Caco-2 (cell line): ENCODE measurements around the gene DCUN1D5. TPM values are rescaled to one million over a fixed set of nuclear protein-coding genes. Genes with fewer than 3 reads are reported as not detected.

Experiments used
- BruUV-seq: library from RNA; stranded (reverse); fragments of 400-500 nt; replicated peaks from 2 replicates; lab custom pipeline; 2021; lab: Mats Ljungman, UMichigan
- CTCF ChIA-PET: fragments of 300-600 bp; sonication (Branson Sonifier 250); formaldehyde crosslinking; loops from one replicate; lab custom pipeline; 2022; ENCODE audit warnings: antibody characterized with exemption; lab: Charles Lee
- POLR2A ChIA-PET: fragments of 300-600 bp; sonication (Branson Sonifier 250); formaldehyde crosslinking; loops from one replicate; lab custom pipeline; 2022; ENCODE audit warnings: antibody characterized with exemption; lab: Charles Lee
- DNase-seq, 2 experiments: peaks; one replicate each; pipeline versions ENCODE4 v3.0.0 to v3.0.0-alpha.2; 2020 to 2022
- H3K27me3 ChIP-seq: replicated peaks from 2 replicates; pipeline ENCODE4 v1.6.0; 2011; ENCODE audit warnings: low read length; ENCODE audit not compliant: control insufficient read depth, insufficient read depth
- H3K36me3 ChIP-seq: 2 replicates; pipeline ENCODE4 v1.5.1; 2011; ENCODE audit warnings: low read length; ENCODE audit not compliant: control insufficient read depth, insufficient read depth
- H3K4me1 ChIP-seq: fragments of 250-450 bp; sonication (Bioruptor Pico); 2 replicates; pipeline ENCODE4 v1.5.1; 2020; ENCODE audit warnings: mild to moderate bottlenecking
- H3K4me3 ChIP-seq: 2 replicates; pipeline ENCODE4 v1.5.1; 2011; ENCODE audit warnings: low read depth, mild to moderate bottlenecking, control low read depth, low read length
- H3K9me3 ChIP-seq: fragments of 250-450 bp; sonication (Bioruptor Pico); 2 replicates; pipeline ENCODE4 v1.5.1; 2020; ENCODE audit warnings: mild to moderate bottlenecking, moderate library complexity
- H3K27ac Mint-ChIP-seq: one replicate; pipeline ENCODE4 v1.8.0; 2022; ENCODE audit warnings: mixed read lengths; ENCODE audit not compliant: unreplicated experiment
- H3K27me3 Mint-ChIP-seq: one replicate; pipeline ENCODE4 v1.8.0; 2022; ENCODE audit warnings: mixed read lengths; ENCODE audit not compliant: insufficient read depth, unreplicated experiment
- H3K36me3 Mint-ChIP-seq: one replicate; pipeline ENCODE4 v1.8.0; 2022; ENCODE audit warnings: mild to moderate bottlenecking, mixed read lengths; ENCODE audit not compliant: insufficient read depth, unreplicated experiment
- H3K4me1 Mint-ChIP-seq: one replicate; pipeline ENCODE4 v1.8.0; 2022; ENCODE audit warnings: low read depth, mixed read lengths; ENCODE audit not compliant: unreplicated experiment
- H3K4me3 Mint-ChIP-seq: one replicate; pipeline ENCODE4 v1.8.0; 2022; ENCODE audit warnings: mild to moderate bottlenecking, moderate library complexity, mixed read lengths; ENCODE audit not compliant: unreplicated experiment
- H3K9me3 Mint-ChIP-seq: one replicate; pipeline ENCODE4 v1.8.0; 2022; ENCODE audit warnings: mixed read lengths; ENCODE audit not compliant: unreplicated experiment
- intact Hi-C: fragments of 100-400 bp; cut with micrococcal nuclease; formaldehyde crosslinking; loops from one replicate; pipeline ENCODE4 v1.10.0; 2022; ENCODE audit not compliant: unreplicated experiment
- total RNA-seq: library from RNA; stranded (reverse); gene quantifications from 2 replicates; pipeline ENCODE4 v1.2.3, GENCODE V29; 2022
- TF ChIP-seq, protein P1 (sequence below), 2 experiments: fragments of 200-600 bp in 1 of 2; IDR thresholded peaks; 1 replicate in 1 of 2; 2 replicates in 1 of 2; pipeline versions ENCODE4 v1.5.1 to v1.8.0; 2011 to 2022; ENCODE audit warnings: antibody characterized with exemption in 1 of 2, control low read depth in 1 of 2, inconsistent platforms in 1 of 2, low read depth in 1 of 2, low read length in 1 of 2, mild to moderate bottlenecking in 1 of 2, moderate library complexity in 1 of 2; ENCODE audit not compliant: insufficient read depth in 1 of 2, severe bottlenecking in 1 of 2, unreplicated experiment in 1 of 2

The DCUN1D5 gene
- total RNA-seq, 1 experiment from 2014 or later, result 95.1 TPM

DNA sequence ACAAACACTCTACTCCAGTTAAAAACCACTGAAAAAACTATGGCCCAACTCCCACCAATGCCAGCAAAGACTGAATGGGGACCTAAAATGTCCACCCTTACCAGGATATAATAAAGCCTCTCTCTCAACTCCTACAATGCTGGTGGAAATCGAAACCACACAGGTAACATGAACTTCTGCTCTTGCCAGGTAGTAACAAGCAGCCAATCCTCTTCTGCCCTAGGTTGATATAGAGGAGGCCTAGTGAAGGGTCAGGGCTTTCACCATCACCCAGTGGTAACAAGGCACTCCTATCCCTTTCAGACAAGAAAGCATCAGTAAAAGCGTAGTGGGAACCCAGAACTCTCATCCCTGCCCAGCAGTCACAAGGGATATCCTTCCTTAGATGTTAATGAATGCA is 22.6 kb downstream of the DCUN1D5 start:
- Mint-ChIP-seq H3K27me3 (no peaks in the 10 kb centered on the region), H3K27ac (no peak overlapping the region), H3K36me3 (peaks cover 47% of the 10 kb centered on the region), H3K9me3 (no peaks in the 10 kb centered on the region), H3K4me1 (no peaks in the 10 kb centered on the region), H3K4me3 (no peak overlapping the region)
- Histone ChIP-seq H3K4me3 (no peak overlapping the region), H3K36me3 (peaks cover 1% of the 10 kb centered on the region; the same call in 1 of the 2 replicates), H3K27me3 (no peaks in the 10 kb centered on the region), H3K4me1 (no peaks in the 10 kb centered on the region), H3K9me3 (no peaks in the 10 kb centered on the region)
- ChIA-PET CTCF (no interaction called here), POLR2A (interaction anchor here (1.8 kb wide), 1 partner anchor 23 kb away, joined by 8 read pairs; the partner anchor contains the start of gene DCUN1D5)
- intact Hi-C loops, result no loop called here
- no TSS peak for BruUV-seq
- TF ChIP-seq, protein P1, sequence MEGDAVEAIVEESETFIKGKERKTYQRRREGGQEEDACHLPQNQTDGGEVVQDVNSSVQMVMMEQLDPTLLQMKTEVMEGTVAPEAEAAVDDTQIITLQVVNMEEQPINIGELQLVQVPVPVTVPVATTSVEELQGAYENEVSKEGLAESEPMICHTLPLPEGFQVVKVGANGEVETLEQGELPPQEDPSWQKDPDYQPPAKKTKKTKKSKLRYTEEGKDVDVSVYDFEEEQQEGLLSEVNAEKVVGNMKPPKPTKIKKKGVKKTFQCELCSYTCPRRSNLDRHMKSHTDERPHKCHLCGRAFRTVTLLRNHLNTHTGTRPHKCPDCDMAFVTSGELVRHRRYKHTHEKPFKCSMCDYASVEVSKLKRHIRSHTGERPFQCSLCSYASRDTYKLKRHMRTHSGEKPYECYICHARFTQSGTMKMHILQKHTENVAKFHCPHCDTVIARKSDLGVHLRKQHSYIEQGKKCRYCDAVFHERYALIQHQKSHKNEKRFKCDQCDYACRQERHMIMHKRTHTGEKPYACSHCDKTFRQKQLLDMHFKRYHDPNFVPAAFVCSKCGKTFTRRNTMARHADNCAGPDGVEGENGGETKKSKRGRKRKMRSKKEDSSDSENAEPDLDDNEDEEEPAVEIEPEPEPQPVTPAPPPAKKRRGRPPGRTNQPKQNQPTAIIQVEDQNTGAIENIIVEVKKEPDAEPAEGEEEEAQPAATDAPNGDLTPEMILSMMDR (IDR thresholded peaks at IDR 0.05; ENCODE audit: insufficient read depth in 1 of 2, low read depth in 1 of 2, low read length in 1 of 2, severe bottlenecking in 1 of 2, unreplicated experiment in 1 of 2), result no peak
- no peak for DNase-seq

- Mint-ChIP-seq H3K4me3 (no peak overlapping the region), H3K36me3 (peaks cover 44% of the 10 kb centered on the region), H3K9me3 (no peaks in the 10 kb centered on the region), H3K27me3 (no peaks in the 10 kb centered on the region), H3K4me1 (no peaks in the 10 kb centered on the region), H3K27ac (no peak overlapping the region)
- no peaks in the 10 kb centered on the region for H3K4me1 ChIP-seq
- TF ChIP-seq, protein P1 (IDR thresholded peaks at IDR 0.05; ENCODE audit: insufficient read depth in 1 of 2, low read depth in 1 of 2, low read length in 1 of 2, severe bottlenecking in 1 of 2, unreplicated experiment in 1 of 2), result no peak
- intact Hi-C loops, result no loop called here
- no peaks in the 10 kb centered on the region for H3K27me3 ChIP-seq
- no peaks in the 10 kb centered on the region for H3K9me3 ChIP-seq
- POLR2A ChIA-PET, result no interaction called here
- no peak overlapping the region for H3K4me3 ChIP-seq
- DNase-seq, result no peak
- no TSS peak for BruUV-seq
- CTCF ChIA-PET, result no interaction called here
- H3K36me3 ChIP-seq, result peaks cover 1% of the 10 kb centered on the region; the same call in 1 of the 2 replicates
Measured at GRCh38 chr11:103067118-103067517, 24.8 kb downstream of the DCUN1D5 start.

DNA sequence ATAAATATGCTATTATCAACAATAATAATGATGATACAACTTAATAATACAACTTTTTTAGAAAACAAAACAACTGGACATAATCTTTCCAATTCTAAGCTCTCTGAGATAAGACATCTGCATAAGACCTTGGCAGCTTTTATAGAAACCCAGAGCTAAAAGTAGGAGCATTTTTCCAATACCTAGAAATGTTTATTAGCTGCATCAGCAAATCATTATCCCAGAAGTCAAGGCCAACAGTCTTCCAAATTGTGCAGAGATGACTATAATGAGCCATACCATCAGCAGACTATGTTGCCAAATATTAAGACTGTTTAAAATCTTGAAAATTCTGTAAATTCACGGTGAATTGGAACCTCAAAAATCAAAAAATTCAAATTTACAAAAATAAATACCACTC is 30.3 kb downstream of the DCUN1D5 start:
- Mint-ChIP-seq H3K36me3 (peaks cover 51% of the 10 kb centered on the region), H3K27ac (no peak overlapping the region), H3K27me3 (no peaks in the 10 kb centered on the region), H3K9me3 (no peaks in the 10 kb centered on the region), H3K4me3 (no peak overlapping the region), H3K4me1 (no peaks in the 10 kb centered on the region)
- CTCF ChIA-PET, result interaction anchor here (0.7 kb wide), 1 partner anchor 10 kb away, joined by 6 read pairs; no protein-coding TSS in a partner anchor
- intact Hi-C loops, result no loop called here
- no TSS peak for BruUV-seq
- POLR2A ChIA-PET, result interaction anchor here (0.8 kb wide), 1 partner anchor 632 kb away, joined by 9 read pairs; no protein-coding TSS in a partner anchor
- Histone ChIP-seq H3K9me3 (no peaks in the 10 kb centered on the region), H3K36me3 (0 out of 2 replicates have a peak, but pooled peaks cover 1% of the 10 kb centered on the region), H3K4me3 (no peak overlapping the region), H3K4me1 (no peaks in the 10 kb centered on the region), H3K27me3 (no peaks in the 10 kb centered on the region)
- no peak for DNase-seq
- TF ChIP-seq, protein P1 (IDR thresholded peaks at IDR 0.05; ENCODE audit: insufficient read depth in 1 of 2, low read depth in 1 of 2, low read length in 1 of 2, severe bottlenecking in 1 of 2, unreplicated experiment in 1 of 2), result no peak
